ENCODE data around the gene LAMB2.

LAMB2 gene

GRCh38 chr3:49104427-49105291, 28.2 kb downstream of the LAMB2 start, which contains the start of gene QARS1:
TSS of gene QARS1 (minus strand) at chr3:49104757. CDS start at chr3:49104733, 24 bp downstream.
- ChIA-PET CTCF (interaction anchor here (0.6 to 0.7 kb wide), 2 partner anchors 10 to 54 kb away, joined by 3 to 4 read pairs; no protein-coding TSS in a partner anchor), POLR2A (ENCODE audit: low non-redundant PET) (interaction anchor here (0.7 kb wide), 1 partner anchor 505 kb away, joined by 3 read pairs; no protein-coding TSS in a partner anchor)
- H3K27ac ChIP-seq, result peak within 1 kb of the TSS; percentile 83
- DNase-seq (ENCODE audit: low spot score), result peak; percentile 92
- no peak for TF ChIP-seq CTCF (conservative IDR thresholded peaks at IDR 0.05; ENCODE audit: low read depth)

GRCh38 chr3:49104052-49104426, 28.8 kb downstream of the LAMB2 start:
- POLR2A ChIA-PET (ENCODE audit: low non-redundant PET), result interaction anchor here (0.7 kb wide), 1 partner anchor 506 kb away, joined by 3 read pairs; no protein-coding TSS in a partner anchor

GRCh38 chr3:49100046-49100615, 32.7 kb downstream of the LAMB2 start:
- DNase-seq (ENCODE audit: low spot score), result no peak
- ChIA-PET CTCF (no interaction called here), POLR2A (ENCODE audit: low non-redundant PET) (no interaction called here)
- peak overlapping the region; percentile 62 for H3K27ac ChIP-seq
- no peak for TF ChIP-seq CTCF (conservative IDR thresholded peaks at IDR 0.05; ENCODE audit: low read depth)

More at GRCh38 chr3:49104052-49104426, 28.8 kb downstream of the LAMB2 start:
- TF ChIP-seq CTCF (conservative IDR thresholded peaks at IDR 0.05; ENCODE audit: low read depth), result no peak
- DNase-seq (ENCODE audit: low spot score), result no peak
- H3K27ac ChIP-seq, result peak overlapping the region; percentile 83
- CTCF ChIA-PET, result interaction anchor here (0.5 to 0.7 kb wide), 3 partner anchors 9 to 259 kb away, joined by 3 to 4 read pairs (median 3); no protein-coding TSS in a partner anchor

GRCh38 chr3:49098910-49099630, 33.8 kb downstream of the LAMB2 start:
- ChIA-PET CTCF (no interaction called here), POLR2A (ENCODE audit: low non-redundant PET) (no interaction called here)
- TF ChIP-seq CTCF (conservative IDR thresholded peaks at IDR 0.05; ENCODE audit: low read depth), result no peak
- peak overlapping the region; percentile 62 for H3K27ac ChIP-seq
- DNase-seq (ENCODE audit: low spot score), result no peak

GRCh38 chr3:49098429-49098828, 34.4 kb downstream of the LAMB2 start:
- ChIA-PET CTCF (no interaction called here), POLR2A (ENCODE audit: low non-redundant PET) (no interaction called here)
- TF ChIP-seq CTCF (conservative IDR thresholded peaks at IDR 0.05; ENCODE audit: low read depth), result no peak
- no peak for DNase-seq (ENCODE audit: low spot score)
- H3K27ac ChIP-seq, result peak overlapping the region; percentile 62

Measured in RWPE1 (cell line).